Right lobe of liver (tissue), 4 donors: ENCODE results near the gene LRP5.

Source experiments
- POLR2A ChIP-seq: fragments of 450-650 bp; IDR thresholded peaks from one replicate; pipeline ENCODE4 v1.6.1; 2017; ENCODE audit warnings: antibody characterized with exemption, mild to moderate bottlenecking
- TF ChIP-seq, protein P1 (sequence below), 4 donors: fragments of 200-600 bp in 3 of 4; fragments of 450-650 bp in 1 of 4; IDR thresholded peaks; one replicate each; pipeline versions ENCODE4 v1.5.1 to v1.8.0; 2016 to 2022; ENCODE audit warnings: antibody characterized with exemption in 4 of 4, mild to moderate bottlenecking in 2 of 4
- donor health status: DM: no; HTN: no; CAD: no.
- donor health status: DM: no; HTN: no; CAD: no.
- donor health status: DM: no; HTN: yes; CAD: no.

DNA sequence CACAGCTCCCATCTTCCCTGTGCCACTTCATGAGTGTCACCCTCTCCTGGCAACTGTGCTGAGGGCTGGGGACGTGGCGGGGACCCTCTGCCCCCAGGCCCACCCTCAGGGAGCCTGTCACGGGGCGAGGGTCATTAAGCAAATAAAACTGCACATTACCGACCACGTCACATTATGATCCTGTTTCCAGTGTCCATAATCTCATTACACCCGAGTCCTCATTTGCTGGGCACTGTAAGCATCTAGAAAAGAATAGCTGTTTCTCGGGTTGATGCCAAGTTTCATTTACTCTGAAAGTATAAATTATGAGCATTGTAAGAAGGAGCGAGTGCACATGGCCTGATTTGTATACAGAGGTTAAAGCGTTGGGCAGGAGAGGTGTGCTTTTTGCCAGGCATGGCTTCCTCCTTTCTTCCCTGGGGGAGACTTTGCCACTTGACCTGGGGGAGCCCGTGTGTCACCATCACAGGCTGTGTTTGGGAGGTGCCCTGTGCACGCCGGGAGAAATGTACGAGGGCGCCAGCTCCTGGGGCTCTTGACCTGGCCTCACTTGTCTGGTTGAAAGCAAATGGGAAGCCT lies 50.5 kb downstream of the LRP5 start:
- TF ChIP-seq, protein P1, sequence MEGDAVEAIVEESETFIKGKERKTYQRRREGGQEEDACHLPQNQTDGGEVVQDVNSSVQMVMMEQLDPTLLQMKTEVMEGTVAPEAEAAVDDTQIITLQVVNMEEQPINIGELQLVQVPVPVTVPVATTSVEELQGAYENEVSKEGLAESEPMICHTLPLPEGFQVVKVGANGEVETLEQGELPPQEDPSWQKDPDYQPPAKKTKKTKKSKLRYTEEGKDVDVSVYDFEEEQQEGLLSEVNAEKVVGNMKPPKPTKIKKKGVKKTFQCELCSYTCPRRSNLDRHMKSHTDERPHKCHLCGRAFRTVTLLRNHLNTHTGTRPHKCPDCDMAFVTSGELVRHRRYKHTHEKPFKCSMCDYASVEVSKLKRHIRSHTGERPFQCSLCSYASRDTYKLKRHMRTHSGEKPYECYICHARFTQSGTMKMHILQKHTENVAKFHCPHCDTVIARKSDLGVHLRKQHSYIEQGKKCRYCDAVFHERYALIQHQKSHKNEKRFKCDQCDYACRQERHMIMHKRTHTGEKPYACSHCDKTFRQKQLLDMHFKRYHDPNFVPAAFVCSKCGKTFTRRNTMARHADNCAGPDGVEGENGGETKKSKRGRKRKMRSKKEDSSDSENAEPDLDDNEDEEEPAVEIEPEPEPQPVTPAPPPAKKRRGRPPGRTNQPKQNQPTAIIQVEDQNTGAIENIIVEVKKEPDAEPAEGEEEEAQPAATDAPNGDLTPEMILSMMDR (IDR thresholded peaks at IDR 0.05): no peak
- no peak for TF ChIP-seq POLR2A
